PFSK-1 (cell line): ENCODE results near the gene CMIP. TPM values are rescaled to one million over a fixed set of nuclear protein-coding genes. Genes with fewer than 3 reads are reported as not detected.

Source experiments
- FOXP2 ChIP-seq: optimal IDR thresholded peaks from 2 replicates; pipeline ENCODE3; 2011; ENCODE audit warnings: borderline replicate concordance, control low read depth, inconsistent platforms; ENCODE audit not compliant: insufficient read depth; ENCODE audit errors: extremely low read length, extremely low read depth
- POLR2AphosphoS5 ChIP-seq: IDR thresholded peaks from 2 replicates; pipeline ENCODE4 v1.6.1; 2012; ENCODE audit warnings: low read depth, mild to moderate bottlenecking, control low read depth, low read length, moderate library complexity
- SIN3A ChIP-seq: IDR thresholded peaks from 2 replicates; pipeline ENCODE4 v1.6.1; 2012; ENCODE audit warnings: mild to moderate bottlenecking, low read length, moderate library complexity, borderline replicate concordance; ENCODE audit not compliant: insufficient read depth
- TAF1 ChIP-seq: IDR thresholded peaks from 2 replicates; pipeline ENCODE4 v1.6.1; 2012; ENCODE audit warnings: low read length, control low read depth, borderline replicate concordance; ENCODE audit not compliant: insufficient read depth
- polyA plus RNA-seq: library from polyadenylated mRNA; unstranded; fragments of >200 nt; gene quantifications from one replicate; pipeline ENCODE4 v1.2.1, GENCODE V29; 2012; ENCODE audit warnings: low read depth, missing spikeins; ENCODE audit not compliant: insufficient read length
- TF ChIP-seq, protein P1 (sequence below), 2 experiments: IDR thresholded peaks; 2 replicates each; pipeline versions ENCODE4 v1.6.1 to v1.8.0; 2011 to 2012; ENCODE audit warnings: low read depth in 2 of 2, low read length in 2 of 2, control low read depth in 1 of 2, inconsistent platforms in 1 of 2, mild to moderate bottlenecking in 1 of 2, moderate library complexity in 1 of 2; ENCODE audit not compliant: insufficient read depth in 1 of 2

The CMIP gene
- polyA plus RNA-seq, result 49.6 TPM

DNA sequence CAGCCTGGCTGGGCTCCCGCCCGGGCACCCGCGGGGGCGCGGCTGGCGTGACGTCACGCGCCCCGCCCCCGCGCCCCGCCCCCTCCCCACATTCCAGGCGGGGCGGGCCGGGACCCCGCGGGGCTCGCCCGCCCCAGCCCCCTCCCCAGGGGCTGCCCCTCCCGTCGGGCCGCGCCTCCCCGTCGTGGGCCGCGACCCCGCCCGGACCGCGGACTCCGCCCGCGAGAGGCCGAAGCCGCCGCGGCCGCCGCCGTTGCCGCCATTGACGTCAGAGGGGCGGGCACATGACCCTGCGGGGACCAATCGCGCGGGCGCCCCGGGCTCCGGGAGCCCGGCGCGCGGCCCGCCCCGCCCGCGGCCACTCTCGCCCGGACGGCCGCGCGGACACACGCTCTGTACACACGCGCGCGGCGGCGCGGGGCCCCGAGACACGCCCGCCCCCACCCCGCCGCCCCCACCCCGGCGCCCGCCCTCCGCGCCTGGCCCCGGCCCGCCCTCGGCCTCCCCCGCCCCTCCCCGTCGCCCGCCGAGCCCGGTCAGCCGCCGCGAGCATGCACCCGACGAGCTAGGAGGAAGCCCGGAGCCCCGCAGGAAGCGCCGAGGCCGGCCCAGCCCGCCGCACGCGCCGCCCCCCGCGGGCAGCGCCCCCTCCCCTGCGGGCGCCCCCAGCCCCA lies at the start of gene CMIP:
TSS of gene CMIP (plus strand) at position 361 of the 674 bp plus-strand sequence.
- TF ChIP-seq, protein P1, sequence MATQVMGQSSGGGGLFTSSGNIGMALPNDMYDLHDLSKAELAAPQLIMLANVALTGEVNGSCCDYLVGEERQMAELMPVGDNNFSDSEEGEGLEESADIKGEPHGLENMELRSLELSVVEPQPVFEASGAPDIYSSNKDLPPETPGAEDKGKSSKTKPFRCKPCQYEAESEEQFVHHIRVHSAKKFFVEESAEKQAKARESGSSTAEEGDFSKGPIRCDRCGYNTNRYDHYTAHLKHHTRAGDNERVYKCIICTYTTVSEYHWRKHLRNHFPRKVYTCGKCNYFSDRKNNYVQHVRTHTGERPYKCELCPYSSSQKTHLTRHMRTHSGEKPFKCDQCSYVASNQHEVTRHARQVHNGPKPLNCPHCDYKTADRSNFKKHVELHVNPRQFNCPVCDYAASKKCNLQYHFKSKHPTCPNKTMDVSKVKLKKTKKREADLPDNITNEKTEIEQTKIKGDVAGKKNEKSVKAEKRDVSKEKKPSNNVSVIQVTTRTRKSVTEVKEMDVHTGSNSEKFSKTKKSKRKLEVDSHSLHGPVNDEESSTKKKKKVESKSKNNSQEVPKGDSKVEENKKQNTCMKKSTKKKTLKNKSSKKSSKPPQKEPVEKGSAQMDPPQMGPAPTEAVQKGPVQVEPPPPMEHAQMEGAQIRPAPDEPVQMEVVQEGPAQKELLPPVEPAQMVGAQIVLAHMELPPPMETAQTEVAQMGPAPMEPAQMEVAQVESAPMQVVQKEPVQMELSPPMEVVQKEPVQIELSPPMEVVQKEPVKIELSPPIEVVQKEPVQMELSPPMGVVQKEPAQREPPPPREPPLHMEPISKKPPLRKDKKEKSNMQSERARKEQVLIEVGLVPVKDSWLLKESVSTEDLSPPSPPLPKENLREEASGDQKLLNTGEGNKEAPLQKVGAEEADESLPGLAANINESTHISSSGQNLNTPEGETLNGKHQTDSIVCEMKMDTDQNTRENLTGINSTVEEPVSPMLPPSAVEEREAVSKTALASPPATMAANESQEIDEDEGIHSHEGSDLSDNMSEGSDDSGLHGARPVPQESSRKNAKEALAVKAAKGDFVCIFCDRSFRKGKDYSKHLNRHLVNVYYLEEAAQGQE (IDR thresholded peaks at IDR 0.05; ENCODE audit: insufficient read depth in 1 of 2, low read depth in 2 of 2, low read length in 2 of 2), result no peak
- no peak for TF ChIP-seq POLR2AphosphoS5
- peak; percentile 29 for TF ChIP-seq FOXP2
- no peak for TF ChIP-seq TAF1
- no peak for TF ChIP-seq SIN3A

DNA sequence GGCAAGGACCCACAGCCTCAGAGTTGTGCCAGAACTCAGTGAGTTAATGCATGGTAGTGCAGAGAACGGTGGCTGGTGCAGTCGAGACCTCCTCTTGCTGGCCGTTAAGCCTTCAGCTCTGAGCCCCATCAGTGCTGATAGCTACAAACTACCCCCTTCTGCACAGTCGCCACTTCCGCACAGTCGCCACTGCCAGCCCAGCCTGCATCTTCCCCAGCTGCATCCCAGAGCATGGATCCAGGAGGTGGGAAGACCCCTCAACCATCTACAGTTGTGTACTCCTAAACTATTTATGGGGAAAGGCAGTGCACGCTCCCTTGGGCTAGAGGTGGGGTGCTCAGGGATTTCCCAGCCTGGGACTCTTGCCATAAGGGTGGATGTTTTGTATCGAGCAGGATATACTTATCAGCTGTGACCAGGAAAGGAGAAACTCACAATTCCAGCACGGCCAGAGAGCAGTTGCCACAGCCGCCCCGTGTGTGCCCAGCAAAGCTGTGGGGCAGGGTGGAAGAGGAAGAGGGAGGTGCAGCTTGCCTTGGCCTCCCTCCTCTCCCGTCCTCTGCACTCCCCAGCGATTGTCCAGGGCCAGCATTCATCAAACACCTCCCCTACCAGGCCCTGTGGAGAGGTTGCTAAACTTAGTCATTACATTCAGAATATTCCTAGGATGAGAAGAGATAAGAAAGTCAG lies 49.5 kb upstream of the CMIP start:
- TF ChIP-seq FOXP2 (no peak), SIN3A (no peak), POLR2AphosphoS5 (no peak), TAF1 (no peak)
- TF ChIP-seq, protein P1 (IDR thresholded peaks at IDR 0.05; ENCODE audit: insufficient read depth in 1 of 2, low read depth in 2 of 2, low read length in 2 of 2), result no peak

DNA sequence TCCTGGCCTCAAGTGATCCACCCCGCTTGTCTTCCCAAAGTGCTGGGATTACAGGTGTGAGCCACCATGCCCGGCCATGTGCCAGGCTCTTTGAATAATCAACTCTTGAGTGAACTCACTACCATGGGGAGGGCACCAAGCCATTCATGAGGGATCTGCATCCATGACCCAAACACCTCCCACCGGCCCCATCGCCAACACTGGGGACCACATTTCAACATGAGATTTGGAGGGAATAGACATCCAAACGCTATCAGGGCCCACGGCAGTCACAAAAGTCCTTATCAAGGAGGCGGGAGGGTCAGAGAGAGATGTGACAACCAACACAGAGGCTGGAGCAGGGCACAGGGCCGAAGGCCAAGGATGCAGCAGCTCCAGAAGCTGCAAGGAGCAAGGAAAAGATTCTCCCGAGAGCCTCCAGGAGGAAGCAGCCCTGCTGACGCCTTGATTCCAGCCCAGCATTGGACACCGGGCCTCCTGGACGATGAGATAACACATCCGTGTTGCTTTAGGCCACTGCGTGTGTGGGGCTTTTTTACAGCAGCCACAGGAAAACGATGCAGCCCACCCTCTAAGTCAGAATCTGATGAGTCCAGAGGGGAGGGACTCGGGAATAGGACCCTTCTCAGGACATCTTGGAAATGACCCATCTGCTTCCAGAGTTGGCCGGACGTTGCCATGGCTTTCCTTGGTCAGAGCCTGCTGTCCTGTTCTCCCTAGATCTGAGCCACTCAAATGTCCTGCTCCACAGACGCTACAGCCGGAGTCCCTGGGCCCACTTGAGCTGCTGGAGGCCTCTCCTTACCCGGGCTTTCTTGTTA lies 47.3 kb upstream of the CMIP start:
- TF ChIP-seq, protein P1 (IDR thresholded peaks at IDR 0.05; ENCODE audit: insufficient read depth in 1 of 2, low read depth in 2 of 2, low read length in 2 of 2), result no peak
- TF ChIP-seq SIN3A (no peak), FOXP2 (no peak), POLR2AphosphoS5 (no peak), TAF1 (no peak)

DNA sequence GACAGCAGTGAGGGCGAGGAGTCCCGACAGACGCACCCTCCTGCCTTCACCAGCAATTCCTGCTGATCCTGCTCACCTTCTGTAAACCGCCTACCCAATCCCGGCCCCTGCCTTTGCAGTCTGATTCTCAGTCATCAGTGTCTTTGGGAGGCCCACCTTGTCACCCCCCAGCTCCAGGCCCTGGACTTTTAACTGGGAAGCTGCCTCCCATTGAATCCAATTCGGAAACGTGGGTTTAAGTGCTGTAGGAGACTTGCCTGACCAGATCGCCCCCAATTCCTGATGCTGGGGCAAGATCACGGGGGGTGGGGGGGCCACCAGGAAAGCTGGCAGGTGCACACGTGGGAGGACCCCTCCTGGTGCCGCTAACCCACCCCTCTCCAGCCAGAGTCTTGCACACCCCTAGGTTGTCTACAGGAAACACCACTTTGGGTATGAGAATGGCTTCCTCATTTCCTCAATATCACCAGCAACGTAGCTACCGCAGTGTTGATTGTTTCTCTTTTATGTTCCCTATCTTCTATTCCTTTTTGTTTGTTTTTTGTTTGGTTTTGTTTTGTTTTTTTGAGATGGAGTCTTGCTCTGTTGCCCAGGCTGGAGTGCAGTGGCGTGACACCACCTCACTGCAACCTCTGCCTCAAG lies 46.6 kb upstream of the CMIP start:
- no peak for TF ChIP-seq FOXP2
- TF ChIP-seq, protein P1 (IDR thresholded peaks at IDR 0.05; ENCODE audit: insufficient read depth in 1 of 2, low read depth in 2 of 2, low read length in 2 of 2), result no peak
- no peak for TF ChIP-seq POLR2AphosphoS5
- no peak for TF ChIP-seq SIN3A
- no peak for TF ChIP-seq TAF1
